GM23338 (cell line): ENCODE measurements around the gene KDM6B. TPM values are rescaled to one million over a fixed set of nuclear protein-coding genes. Genes with fewer than 3 reads are reported as not detected.

Experiments
- EZH2phosphoT487 ChIP-seq: fragments of 200-600 bp; sonication (generic); IDR thresholded peaks from one replicate; pipeline ENCODE4 v1.8.1; 2018; ENCODE audit warnings: antibody characterized with exemption; ENCODE audit not compliant: unreplicated experiment
- polyA plus RNA-seq: library from polyadenylated mRNA; unstranded; fragments of >200 nt; fragmentation: Nextera tagmentation; extraction: Ambion mirVana; gene quantifications from 2 replicates; pipeline ENCODE4 v1.2.1, GENCODE V29; 2016
- total RNA-seq: library from RNA; depleted of rRNA; stranded (reverse); fragments of >200 nt; shearing (Covaris generic); gene quantifications from 2 replicates; pipeline ENCODE4 v1.2.3, GENCODE V29; 2014; rRNA removed
- TF ChIP-seq, protein P1 (sequence below): IDR thresholded peaks from one replicate; pipeline ENCODE4 v1.6.1; 2018; ENCODE audit warnings: antibody characterized with exemption; ENCODE audit not compliant: unreplicated experiment
- TF ChIP-seq, protein P2 (sequence below): fragments of 250-450 bp; sonication (Bioruptor Pico); IDR thresholded peaks from 2 replicates; pipeline ENCODE4 v1.5.0; 2020; ENCODE audit warnings: mild to moderate bottlenecking, moderate library complexity
- TF ChIP-seq, protein P3 (sequence below): IDR thresholded peaks from 2 replicates; pipeline ENCODE4 v1.6.1; 2016; ENCODE audit warnings: antibody characterized with exemption

Gene KDM6B
- total and polyA plus RNA-seq, 2 experiments from 2014 or later: 1.1 to 1.4 TPM

DNA sequence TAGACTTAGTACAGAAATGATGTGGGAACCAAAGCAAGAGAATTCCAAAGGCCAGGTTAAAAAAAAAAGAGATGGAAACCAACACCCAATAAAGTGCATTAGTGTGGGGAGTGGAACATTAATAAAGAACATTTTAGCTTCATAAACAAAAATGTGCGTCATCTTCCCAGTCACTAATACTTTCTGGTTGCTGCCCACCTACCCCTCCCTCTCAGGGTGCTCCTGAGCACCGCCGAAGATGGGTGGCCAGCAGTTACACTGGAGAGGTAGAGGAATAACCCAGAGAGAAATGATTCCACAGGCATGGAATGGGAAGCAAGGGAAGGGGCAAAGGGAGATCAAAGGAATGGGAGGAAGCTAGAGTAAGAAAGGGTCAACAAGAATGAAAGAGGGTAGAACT is 48.6 kb downstream of the KDM6B start (continued):
- TF ChIP-seq, protein P1, sequence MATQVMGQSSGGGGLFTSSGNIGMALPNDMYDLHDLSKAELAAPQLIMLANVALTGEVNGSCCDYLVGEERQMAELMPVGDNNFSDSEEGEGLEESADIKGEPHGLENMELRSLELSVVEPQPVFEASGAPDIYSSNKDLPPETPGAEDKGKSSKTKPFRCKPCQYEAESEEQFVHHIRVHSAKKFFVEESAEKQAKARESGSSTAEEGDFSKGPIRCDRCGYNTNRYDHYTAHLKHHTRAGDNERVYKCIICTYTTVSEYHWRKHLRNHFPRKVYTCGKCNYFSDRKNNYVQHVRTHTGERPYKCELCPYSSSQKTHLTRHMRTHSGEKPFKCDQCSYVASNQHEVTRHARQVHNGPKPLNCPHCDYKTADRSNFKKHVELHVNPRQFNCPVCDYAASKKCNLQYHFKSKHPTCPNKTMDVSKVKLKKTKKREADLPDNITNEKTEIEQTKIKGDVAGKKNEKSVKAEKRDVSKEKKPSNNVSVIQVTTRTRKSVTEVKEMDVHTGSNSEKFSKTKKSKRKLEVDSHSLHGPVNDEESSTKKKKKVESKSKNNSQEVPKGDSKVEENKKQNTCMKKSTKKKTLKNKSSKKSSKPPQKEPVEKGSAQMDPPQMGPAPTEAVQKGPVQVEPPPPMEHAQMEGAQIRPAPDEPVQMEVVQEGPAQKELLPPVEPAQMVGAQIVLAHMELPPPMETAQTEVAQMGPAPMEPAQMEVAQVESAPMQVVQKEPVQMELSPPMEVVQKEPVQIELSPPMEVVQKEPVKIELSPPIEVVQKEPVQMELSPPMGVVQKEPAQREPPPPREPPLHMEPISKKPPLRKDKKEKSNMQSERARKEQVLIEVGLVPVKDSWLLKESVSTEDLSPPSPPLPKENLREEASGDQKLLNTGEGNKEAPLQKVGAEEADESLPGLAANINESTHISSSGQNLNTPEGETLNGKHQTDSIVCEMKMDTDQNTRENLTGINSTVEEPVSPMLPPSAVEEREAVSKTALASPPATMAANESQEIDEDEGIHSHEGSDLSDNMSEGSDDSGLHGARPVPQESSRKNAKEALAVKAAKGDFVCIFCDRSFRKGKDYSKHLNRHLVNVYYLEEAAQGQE: no peak
- TF ChIP-seq, protein P2, sequence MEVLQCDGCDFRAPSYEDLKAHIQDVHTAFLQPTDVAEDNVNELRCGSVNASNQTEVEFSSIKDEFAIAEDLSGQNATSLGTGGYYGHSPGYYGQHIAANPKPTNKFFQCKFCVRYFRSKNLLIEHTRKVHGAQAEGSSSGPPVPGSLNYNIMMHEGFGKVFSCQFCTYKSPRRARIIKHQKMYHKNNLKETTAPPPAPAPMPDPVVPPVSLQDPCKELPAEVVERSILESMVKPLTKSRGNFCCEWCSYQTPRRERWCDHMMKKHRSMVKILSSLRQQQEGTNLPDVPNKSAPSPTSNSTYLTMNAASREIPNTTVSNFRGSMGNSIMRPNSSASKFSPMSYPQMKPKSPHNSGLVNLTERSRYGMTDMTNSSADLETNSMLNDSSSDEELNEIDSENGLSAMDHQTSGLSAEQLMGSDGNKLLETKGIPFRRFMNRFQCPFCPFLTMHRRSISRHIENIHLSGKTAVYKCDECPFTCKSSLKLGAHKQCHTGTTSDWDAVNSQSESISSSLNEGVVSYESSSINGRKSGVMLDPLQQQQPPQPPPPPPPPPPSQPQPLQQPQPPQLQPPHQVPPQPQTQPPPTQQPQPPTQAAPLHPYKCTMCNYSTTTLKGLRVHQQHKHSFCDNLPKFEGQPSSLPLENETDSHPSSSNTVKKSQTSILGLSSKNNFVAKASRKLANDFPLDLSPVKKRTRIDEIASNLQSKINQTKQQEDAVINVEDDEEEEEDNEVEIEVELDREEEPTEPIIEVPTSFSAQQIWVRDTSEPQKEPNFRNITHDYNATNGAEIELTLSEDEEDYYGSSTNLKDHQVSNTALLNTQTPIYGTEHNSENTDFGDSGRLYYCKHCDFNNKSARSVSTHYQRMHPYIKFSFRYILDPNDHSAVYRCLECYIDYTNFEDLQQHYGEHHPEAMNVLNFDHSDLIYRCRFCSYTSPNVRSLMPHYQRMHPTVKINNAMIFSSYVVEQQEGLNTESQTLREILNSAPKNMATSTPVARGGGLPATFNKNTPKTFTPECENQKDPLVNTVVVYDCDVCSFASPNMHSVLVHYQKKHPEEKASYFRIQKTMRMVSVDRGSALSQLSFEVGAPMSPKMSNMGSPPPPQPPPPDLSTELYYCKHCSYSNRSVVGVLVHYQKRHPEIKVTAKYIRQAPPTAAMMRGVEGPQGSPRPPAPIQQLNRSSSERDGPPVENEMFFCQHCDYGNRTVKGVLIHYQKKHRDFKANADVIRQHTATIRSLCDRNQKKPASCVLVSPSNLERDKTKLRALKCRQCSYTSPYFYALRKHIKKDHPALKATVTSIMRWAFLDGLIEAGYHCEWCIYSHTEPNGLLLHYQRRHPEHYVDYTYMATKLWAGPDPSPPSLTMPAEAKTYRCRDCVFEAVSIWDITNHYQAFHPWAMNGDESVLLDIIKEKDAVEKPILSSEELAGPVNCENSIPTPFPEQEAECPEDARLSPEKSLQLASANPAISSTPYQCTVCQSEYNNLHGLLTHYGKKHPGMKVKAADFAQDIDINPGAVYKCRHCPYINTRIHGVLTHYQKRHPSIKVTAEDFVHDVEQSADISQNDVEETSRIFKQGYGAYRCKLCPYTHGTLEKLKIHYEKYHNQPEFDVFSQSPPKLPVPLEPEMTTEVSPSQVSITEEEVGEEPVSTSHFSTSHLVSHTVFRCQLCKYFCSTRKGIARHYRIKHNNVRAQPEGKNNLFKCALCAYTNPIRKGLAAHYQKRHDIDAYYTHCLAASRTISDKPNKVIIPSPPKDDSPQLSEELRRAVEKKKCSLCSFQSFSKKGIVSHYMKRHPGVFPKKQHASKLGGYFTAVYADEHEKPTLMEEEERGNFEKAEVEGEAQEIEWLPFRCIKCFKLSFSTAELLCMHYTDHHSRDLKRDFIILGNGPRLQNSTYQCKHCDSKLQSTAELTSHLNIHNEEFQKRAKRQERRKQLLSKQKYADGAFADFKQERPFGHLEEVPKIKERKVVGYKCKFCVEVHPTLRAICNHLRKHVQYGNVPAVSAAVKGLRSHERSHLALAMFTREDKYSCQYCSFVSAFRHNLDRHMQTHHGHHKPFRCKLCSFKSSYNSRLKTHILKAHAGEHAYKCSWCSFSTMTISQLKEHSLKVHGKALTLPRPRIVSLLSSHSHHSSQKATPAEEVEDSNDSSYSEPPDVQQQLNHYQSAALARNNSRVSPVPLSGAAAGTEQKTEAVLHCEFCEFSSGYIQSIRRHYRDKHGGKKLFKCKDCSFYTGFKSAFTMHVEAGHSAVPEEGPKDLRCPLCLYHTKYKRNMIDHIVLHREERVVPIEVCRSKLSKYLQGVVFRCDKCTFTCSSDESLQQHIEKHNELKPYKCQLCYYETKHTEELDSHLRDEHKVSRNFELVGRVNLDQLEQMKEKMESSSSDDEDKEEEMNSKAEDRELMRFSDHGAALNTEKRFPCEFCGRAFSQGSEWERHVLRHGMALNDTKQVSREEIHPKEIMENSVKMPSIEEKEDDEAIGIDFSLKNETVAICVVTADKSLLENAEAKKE: no peak
- TF ChIP-seq, protein P3, sequence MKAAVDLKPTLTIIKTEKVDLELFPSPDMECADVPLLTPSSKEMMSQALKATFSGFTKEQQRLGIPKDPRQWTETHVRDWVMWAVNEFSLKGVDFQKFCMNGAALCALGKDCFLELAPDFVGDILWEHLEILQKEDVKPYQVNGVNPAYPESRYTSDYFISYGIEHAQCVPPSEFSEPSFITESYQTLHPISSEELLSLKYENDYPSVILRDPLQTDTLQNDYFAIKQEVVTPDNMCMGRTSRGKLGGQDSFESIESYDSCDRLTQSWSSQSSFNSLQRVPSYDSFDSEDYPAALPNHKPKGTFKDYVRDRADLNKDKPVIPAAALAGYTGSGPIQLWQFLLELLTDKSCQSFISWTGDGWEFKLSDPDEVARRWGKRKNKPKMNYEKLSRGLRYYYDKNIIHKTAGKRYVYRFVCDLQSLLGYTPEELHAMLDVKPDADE: no peak
- no peak for TF ChIP-seq EZH2phosphoT487

Other genes with a start within 250 kb of the KDM6B start
- gene SOX15, start 244.1 kb upstream of the KDM6B start, total RNA-seq: 23.6 and 43.0 TPM in 2 replicates
- gene SOX15, start 244.1 kb upstream of the KDM6B start, polyA plus RNA-seq: 29.9 and 37.7 TPM in 2 replicates
- 20.3 and 24.4 TPM in 2 replicates for gene FXR2, start 219.3 kb upstream of the KDM6B start, total RNA-seq
- gene FXR2, start 219.3 kb upstream of the KDM6B start, polyA plus RNA-seq: 8.6 and 10.9 TPM in 2 replicates
- gene SAT2, start 206.4 kb upstream of the KDM6B start, total RNA-seq: 52.7 and 56.7 TPM in 2 replicates
- 69.4 and 74.4 TPM in 2 replicates for gene SAT2, start 206.4 kb upstream of the KDM6B start, polyA plus RNA-seq
- 0.38 and 0.66 TPM in 2 replicates for gene SHBG, start 204.1 kb upstream of the KDM6B start, total RNA-seq
- gene SHBG, start 204.1 kb upstream of the KDM6B start, polyA plus RNA-seq: 0.48 and 0.90 TPM in 2 replicates
- 11.2 and 14.9 TPM in 2 replicates for gene ATP1B2, start 183.3 kb upstream of the KDM6B start, total RNA-seq
- gene ATP1B2, start 183.3 kb upstream of the KDM6B start, polyA plus RNA-seq: 33.1 and 35.3 TPM in 2 replicates
- 154 and 178 TPM in 2 replicates for gene TP53, start 146.7 kb upstream of the KDM6B start, total RNA-seq
- 119 and 138 TPM in 2 replicates for gene TP53, start 146.7 kb upstream of the KDM6B start, polyA plus RNA-seq
- gene WRAP53, start 145.7 kb upstream of the KDM6B start, total RNA-seq: 27.1 and 28.1 TPM in 2 replicates
- 33.3 and 33.5 TPM in 2 replicates for gene WRAP53, start 145.7 kb upstream of the KDM6B start, polyA plus RNA-seq
- 7.7 and 11.5 TPM in 2 replicates for gene EFNB3, start 129.0 kb upstream of the KDM6B start, total RNA-seq
- gene EFNB3, start 129.0 kb upstream of the KDM6B start, polyA plus RNA-seq: 4.2 and 4.5 TPM in 2 replicates
- 0.16 and 0.38 TPM in 2 replicates for gene DNAH2, start 116.5 kb upstream of the KDM6B start, total RNA-seq
- not detected in 2 replicates for gene DNAH2, start 116.5 kb upstream of the KDM6B start, polyA plus RNA-seq
- 0.97 TPM in 1 of 2 replicates, not detected in the other for gene TMEM88, start 20.8 kb downstream of the KDM6B start, total RNA-seq
- gene TMEM88, start 20.8 kb downstream of the KDM6B start, polyA plus RNA-seq: 0.43 and 0.58 TPM in 2 replicates
- 17.1 and 24.0 TPM in 2 replicates for gene NAA38, start 23.3 kb downstream of the KDM6B start, total RNA-seq
- gene NAA38, start 23.3 kb downstream of the KDM6B start, polyA plus RNA-seq: 74.8 and 78.5 TPM in 2 replicates
- gene CYB5D1, start 23.8 kb downstream of the KDM6B start, total RNA-seq: 5.6 and 8.4 TPM in 2 replicates
- gene CYB5D1, start 23.8 kb downstream of the KDM6B start, polyA plus RNA-seq: 2.7 and 3.5 TPM in 2 replicates
- 9.7 and 12.3 TPM in 2 replicates for gene CHD3, start 54.6 kb downstream of the KDM6B start, total RNA-seq
- gene CHD3, start 54.6 kb downstream of the KDM6B start, polyA plus RNA-seq: 2.9 and 3.0 TPM in 2 replicates
- gene RNF227, start 82.1 kb downstream of the KDM6B start, total RNA-seq: 0.66 and 1.4 TPM in 2 replicates
- 0.35 and 0.42 TPM in 2 replicates for gene RNF227, start 82.1 kb downstream of the KDM6B start, polyA plus RNA-seq
- gene KCNAB3, start 95.6 kb downstream of the KDM6B start, total RNA-seq: 0.47 and 1.0 TPM in 2 replicates
- gene KCNAB3, start 95.6 kb downstream of the KDM6B start, polyA plus RNA-seq: 0.45 and 1.0 TPM in 2 replicates
- 45.2 and 52.4 TPM in 2 replicates for gene TRAPPC1, start 97.7 kb downstream of the KDM6B start, total RNA-seq
- 211 and 234 TPM in 2 replicates for gene TRAPPC1, start 97.7 kb downstream of the KDM6B start, polyA plus RNA-seq
- gene CNTROB, start 98.0 kb downstream of the KDM6B start, total RNA-seq: 18.4 and 18.5 TPM in 2 replicates
- gene CNTROB, start 98.0 kb downstream of the KDM6B start, polyA plus RNA-seq: 16.3 and 17.8 TPM in 2 replicates
- gene GUCY2D, start 168.4 kb downstream of the KDM6B start, total RNA-seq: 0.07 TPM in 1 of 2 replicates, not detected in the other
- 0.08 and 0.96 TPM in 2 replicates for gene GUCY2D, start 168.4 kb downstream of the KDM6B start, polyA plus RNA-seq
- gene ALOX15B, start 204.8 kb downstream of the KDM6B start, total RNA-seq: 0.39 and 0.45 TPM in 2 replicates
- gene ALOX15B, start 204.8 kb downstream of the KDM6B start, polyA plus RNA-seq: 0.33 and 0.42 TPM in 2 replicates